HepG2 (cell line): ENCODE results near the gene TSN. TPM values are rescaled to one million over a fixed set of nuclear protein-coding genes. Genes with fewer than 3 reads are reported as not detected.

Experiments used
- MAFF ChIP-seq: IDR thresholded peaks from 2 replicates; pipeline ENCODE4 v1.6.1; 2011; ENCODE audit warnings: low read depth, low read length, improper control_type of control experiment
- ONECUT2 ChIP-seq: sonication (generic); formaldehyde crosslinking; IDR thresholded peaks from 2 replicates; pipeline ENCODE4 v1.4.0; 2020; ENCODE audit warnings: missing genetic modification reagents
- PCBP1 ChIP-seq: fragments of 200-400 bp; formaldehyde crosslinking; IDR thresholded peaks from 2 replicates; pipeline ENCODE4 v1.6.1; 2017; ENCODE audit warnings: mild to moderate bottlenecking, low read depth, low read length, borderline replicate concordance
- SRY ChIP-seq: sonication (generic); formaldehyde crosslinking; IDR thresholded peaks from 2 replicates; pipeline ENCODE4 v1.8.0; 2022; ENCODE audit warnings: mild to moderate bottlenecking, missing genetic modification reagents
- TGIF2 ChIP-seq: IDR thresholded peaks from 2 replicates; pipeline ENCODE4 v1.6.1; 2016; ENCODE audit warnings: control low read depth, missing compliant biosample characterization
- ZFP41 ChIP-seq: sonication (generic); formaldehyde crosslinking; IDR thresholded peaks from 2 replicates; pipeline ENCODE4 v1.4.0; 2020; ENCODE audit warnings: mild to moderate bottlenecking, missing genetic modification reagents, borderline replicate concordance
- ZNF180 ChIP-seq: sonication (generic); formaldehyde crosslinking; IDR thresholded peaks from 2 replicates; pipeline ENCODE4 v1.4.0; 2020; ENCODE audit warnings: low read depth, missing genetic modification reagents, borderline replicate concordance
- ZNF564 ChIP-seq: sonication (generic); formaldehyde crosslinking; IDR thresholded peaks from 2 replicates; pipeline ENCODE4 v1.8.1; 2023; ENCODE audit warnings: mild to moderate bottlenecking, missing genetic modification reagents
- ZNF724P ChIP-seq: sonication (generic); formaldehyde crosslinking; IDR thresholded peaks from 2 replicates; pipeline ENCODE4 v1.8.0; 2022; ENCODE audit warnings: missing genetic modification reagents, borderline replicate concordance
- polyA plus RNA-seq, 8 experiments: library from polyadenylated mRNA; depleted of rRNA in 3 of 8; stranded (reverse) in 7 of 8; unstranded in 1 of 8; fragments of >200 nt; fragmentation: Illumina TruSeq in 4 of 8; extraction: Trizol in 4 of 8; gene quantifications; 2 replicates each; pipeline versions ENCODE4 v1.2.1 to v1.2.3, GENCODE V29; 2011 to 2016; ENCODE audit warnings: low read depth in 4 of 8, missing spikeins in 1 of 8, mixed read lengths in 1 of 8; ENCODE audit not compliant: insufficient read depth in 1 of 8
- total RNA-seq, 5 experiments: library from RNA; depleted of rRNA; stranded (reverse); fragments of >200 nt; fragmentation: Illumina TruSeq; extraction: Trizol; gene quantifications; 2 replicates each; pipeline ENCODE4 v1.2.3, GENCODE V29; 2016; ENCODE audit warnings: low read depth in 1 of 5
- TF ChIP-seq, protein P1 (sequence below), 2 experiments: sonication (generic) in 1 of 2; formaldehyde crosslinking in 1 of 2; IDR thresholded peaks; 2 replicates each; pipeline versions ENCODE4 v1.4.0 to v1.6.1; 2016 to 2020; ENCODE audit warnings: borderline replicate concordance in 1 of 2, low read depth in 1 of 2, mild to moderate bottlenecking in 1 of 2, missing genetic modification reagents in 1 of 2
- TF ChIP-seq, protein P2 (sequence below): sonication (generic); formaldehyde crosslinking; IDR thresholded peaks from 2 replicates; pipeline ENCODE4 v1.5.0; 2020; ENCODE audit warnings: missing genetic modification reagents, mild to moderate bottlenecking, borderline replicate concordance
- TF ChIP-seq, protein P3 (sequence below): conservative IDR thresholded peaks from 2 replicates; pipeline ENCODE4 v1.6.1; 2018; ENCODE audit warnings: missing genetic modification reagents
- TF ChIP-seq, protein P4 (sequence below): sonication (generic); formaldehyde crosslinking; IDR thresholded peaks from 2 replicates; pipeline ENCODE4 v1.8.1; 2023; ENCODE audit warnings: mild to moderate bottlenecking, inconsistent platforms, moderate library complexity, missing genetic modification reagents, borderline replicate concordance
- TF ChIP-seq, protein P5 (sequence below): sonication (generic); formaldehyde crosslinking; IDR thresholded peaks from 2 replicates; pipeline ENCODE4 v1.4.0; 2020; ENCODE audit warnings: missing genetic modification reagents

The TSN gene
- total and polyA plus RNA-seq, 2 of the 13 experiments (the other 11 are each of a cell fraction or from before 2014, with no cell fraction given): 56.4 to 115 TPM

DNA sequence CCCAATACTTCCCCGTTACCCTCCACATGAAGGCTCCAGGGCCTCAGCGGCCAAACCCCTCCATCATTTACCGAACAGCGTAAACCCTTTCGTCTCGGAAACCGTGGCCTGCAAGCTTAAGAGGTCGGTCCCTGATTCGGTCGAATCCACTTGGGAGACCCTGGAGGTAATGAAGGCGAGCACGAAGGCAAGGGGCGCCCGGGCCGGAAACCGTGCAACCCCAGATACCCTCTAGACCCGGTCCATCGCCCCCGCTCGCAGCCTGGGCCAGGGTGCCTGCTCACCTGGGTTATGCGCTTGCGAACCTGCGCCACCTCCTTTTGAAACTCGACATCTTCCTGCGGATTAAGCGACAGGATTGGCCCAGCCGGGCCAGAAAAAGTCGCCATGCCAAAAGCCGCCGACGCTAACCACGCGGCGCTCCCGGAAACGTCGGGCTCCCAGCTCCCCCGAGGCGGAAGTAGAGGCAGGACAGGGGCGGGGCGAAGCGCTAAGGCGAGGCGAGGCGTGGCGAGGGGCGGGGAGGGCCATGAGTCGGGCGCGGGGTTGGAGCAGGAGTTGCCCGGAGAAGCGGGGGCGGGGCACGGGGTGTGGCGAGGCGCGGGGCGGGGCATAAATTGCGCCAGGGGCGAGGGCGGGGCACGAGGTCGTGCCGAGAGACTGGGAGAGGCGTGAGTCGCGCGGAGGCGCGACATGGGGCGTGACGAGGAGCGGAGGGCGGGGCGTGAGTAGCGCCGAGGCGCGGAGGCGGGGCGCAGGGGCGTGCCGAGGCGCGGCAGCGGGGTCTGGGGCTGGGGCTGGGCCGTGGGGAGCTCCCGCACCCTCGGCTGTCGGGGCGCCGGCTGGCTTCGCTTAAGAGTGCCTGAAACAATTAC is 18.8 kb upstream of the TSN start, which contains the start of gene NIFK (continued):
- TF ChIP-seq, protein P1, sequence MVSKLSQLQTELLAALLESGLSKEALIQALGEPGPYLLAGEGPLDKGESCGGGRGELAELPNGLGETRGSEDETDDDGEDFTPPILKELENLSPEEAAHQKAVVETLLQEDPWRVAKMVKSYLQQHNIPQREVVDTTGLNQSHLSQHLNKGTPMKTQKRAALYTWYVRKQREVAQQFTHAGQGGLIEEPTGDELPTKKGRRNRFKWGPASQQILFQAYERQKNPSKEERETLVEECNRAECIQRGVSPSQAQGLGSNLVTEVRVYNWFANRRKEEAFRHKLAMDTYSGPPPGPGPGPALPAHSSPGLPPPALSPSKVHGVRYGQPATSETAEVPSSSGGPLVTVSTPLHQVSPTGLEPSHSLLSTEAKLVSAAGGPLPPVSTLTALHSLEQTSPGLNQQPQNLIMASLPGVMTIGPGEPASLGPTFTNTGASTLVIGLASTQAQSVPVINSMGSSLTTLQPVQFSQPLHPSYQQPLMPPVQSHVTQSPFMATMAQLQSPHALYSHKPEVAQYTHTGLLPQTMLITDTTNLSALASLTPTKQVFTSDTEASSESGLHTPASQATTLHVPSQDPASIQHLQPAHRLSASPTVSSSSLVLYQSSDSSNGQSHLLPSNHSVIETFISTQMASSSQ (IDR thresholded peaks at IDR 0.05; ENCODE audit: low read depth): no peak
- TF ChIP-seq, protein P1 (CRISPR knock-in tag; IDR thresholded peaks at IDR 0.05; ENCODE audit: borderline replicate concordance): peak; percentile 18; the same call in 1 of the 2 replicates
- TF ChIP-seq MAFF: no peak
- TF ChIP-seq PCBP1: peak; percentile 83; the same call in 1 of the 2 replicates
- 0 out of 2 replicates have a peak, but pooled peaks have one; percentile 62 for TF ChIP-seq ZFP41 (CRISPR knock-in tag)
- TF ChIP-seq, protein P2, sequence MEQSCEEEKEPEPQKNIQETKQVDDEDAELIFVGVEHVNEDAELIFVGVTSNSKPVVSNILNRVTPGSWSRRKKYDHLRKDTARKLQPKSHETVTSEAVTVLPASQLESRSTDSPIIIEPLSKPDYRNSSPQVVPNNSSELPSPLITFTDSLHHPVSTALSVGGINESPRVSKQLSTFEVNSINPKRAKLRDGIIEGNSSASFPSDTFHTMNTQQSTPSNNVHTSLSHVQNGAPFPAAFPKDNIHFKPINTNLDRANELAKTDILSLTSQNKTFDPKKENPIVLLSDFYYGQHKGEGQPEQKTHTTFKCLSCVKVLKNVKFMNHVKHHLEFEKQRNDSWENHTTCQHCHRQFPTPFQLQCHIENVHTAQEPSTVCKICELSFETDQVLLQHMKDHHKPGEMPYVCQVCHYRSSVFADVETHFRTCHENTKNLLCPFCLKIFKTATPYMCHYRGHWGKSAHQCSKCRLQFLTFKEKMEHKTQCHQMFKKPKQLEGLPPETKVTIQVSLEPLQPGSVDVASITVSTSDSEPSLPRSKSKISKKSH (CRISPR knock-in tag): peak; percentile 72; the same call in 1 of the 2 replicates
- peak; percentile 64; the same call in 1 of the 2 replicates for TF ChIP-seq ZNF564
- TF ChIP-seq, protein P3, sequence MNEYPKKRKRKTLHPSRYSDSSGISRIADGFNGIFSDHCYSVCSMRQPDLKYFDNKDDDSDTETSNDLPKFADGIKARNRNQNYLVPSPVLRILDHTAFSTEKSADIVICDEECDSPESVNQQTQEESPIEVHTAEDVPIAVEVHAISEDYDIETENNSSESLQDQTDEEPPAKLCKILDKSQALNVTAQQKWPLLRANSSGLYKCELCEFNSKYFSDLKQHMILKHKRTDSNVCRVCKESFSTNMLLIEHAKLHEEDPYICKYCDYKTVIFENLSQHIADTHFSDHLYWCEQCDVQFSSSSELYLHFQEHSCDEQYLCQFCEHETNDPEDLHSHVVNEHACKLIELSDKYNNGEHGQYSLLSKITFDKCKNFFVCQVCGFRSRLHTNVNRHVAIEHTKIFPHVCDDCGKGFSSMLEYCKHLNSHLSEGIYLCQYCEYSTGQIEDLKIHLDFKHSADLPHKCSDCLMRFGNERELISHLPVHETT (CRISPR knock-in tag): 0 out of 2 replicates have a peak, but pooled peaks have one; percentile 39
- 0 out of 2 replicates have a peak, but pooled peaks have one; percentile 56 for TF ChIP-seq ONECUT2 (CRISPR knock-in tag)
- TF ChIP-seq, protein P4, sequence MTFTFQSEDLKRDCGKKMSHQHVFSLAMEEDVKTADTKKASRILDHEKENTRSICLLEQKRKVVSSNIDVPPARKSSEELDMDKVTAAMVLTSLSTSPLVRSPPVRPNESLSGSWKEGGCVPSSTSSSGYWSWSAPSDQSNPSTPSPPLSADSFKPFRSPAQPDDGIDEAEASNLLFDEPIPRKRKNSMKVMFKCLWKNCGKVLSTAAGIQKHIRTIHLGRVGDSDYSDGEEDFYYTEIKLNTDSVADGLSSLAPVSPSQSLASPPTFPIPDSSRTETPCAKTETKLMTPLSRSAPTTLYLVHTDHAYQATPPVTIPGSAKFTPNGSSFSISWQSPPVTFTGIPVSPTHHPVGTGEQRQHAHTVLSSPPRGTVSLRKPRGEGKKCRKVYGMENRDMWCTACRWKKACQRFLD (CRISPR knock-in tag): peak; percentile 91; the same call in 1 of the 2 replicates
- peak; percentile 67; the same call in 1 of the 2 replicates for TF ChIP-seq SRY (CRISPR knock-in tag)
- TF ChIP-seq ZNF180 (CRISPR knock-in tag): no peak
- TF ChIP-seq ZNF724P (CRISPR knock-in tag): peak; percentile 73
- TF ChIP-seq, protein P5, sequence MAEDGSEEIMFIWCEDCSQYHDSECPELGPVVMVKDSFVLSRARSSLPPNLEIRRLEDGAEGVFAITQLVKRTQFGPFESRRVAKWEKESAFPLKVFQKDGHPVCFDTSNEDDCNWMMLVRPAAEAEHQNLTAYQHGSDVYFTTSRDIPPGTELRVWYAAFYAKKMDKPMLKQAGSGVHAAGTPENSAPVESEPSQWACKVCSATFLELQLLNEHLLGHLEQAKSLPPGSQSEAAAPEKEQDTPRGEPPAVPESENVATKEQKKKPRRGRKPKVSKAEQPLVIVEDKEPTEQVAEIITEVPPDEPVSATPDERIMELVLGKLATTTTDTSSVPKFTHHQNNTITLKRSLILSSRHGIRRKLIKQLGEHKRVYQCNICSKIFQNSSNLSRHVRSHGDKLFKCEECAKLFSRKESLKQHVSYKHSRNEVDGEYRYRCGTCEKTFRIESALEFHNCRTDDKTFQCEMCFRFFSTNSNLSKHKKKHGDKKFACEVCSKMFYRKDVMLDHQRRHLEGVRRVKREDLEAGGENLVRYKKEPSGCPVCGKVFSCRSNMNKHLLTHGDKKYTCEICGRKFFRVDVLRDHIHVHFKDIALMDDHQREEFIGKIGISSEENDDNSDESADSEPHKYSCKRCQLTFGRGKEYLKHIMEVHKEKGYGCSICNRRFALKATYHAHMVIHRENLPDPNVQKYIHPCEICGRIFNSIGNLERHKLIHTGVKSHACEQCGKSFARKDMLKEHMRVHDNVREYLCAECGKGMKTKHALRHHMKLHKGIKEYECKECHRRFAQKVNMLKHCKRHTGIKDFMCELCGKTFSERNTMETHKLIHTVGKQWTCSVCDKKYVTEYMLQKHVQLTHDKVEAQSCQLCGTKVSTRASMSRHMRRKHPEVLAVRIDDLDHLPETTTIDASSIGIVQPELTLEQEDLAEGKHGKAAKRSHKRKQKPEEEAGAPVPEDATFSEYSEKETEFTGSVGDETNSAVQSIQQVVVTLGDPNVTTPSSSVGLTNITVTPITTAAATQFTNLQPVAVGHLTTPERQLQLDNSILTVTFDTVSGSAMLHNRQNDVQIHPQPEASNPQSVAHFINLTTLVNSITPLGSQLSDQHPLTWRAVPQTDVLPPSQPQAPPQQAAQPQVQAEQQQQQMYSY (CRISPR knock-in tag): no peak
- TF ChIP-seq TGIF2: peak; percentile 49; the same call in 1 of the 2 replicates
